GM10266 (cell line): ENCODE data around the gene P3H2.

Source experiments
- DNase-seq: peaks from one replicate; pipeline ENCODE4 v3.0.0; 2012; ENCODE audit errors: extremely low spot score
- CTCF ChIP-seq: IDR thresholded peaks from 2 replicates; pipeline ENCODE4 v1.5.1; 2012; ENCODE audit warnings: mild to moderate bottlenecking, low read depth; ENCODE audit not compliant: control insufficient read depth, insufficient read depth; ENCODE audit errors: missing control alignments

The P3H2 gene

GRCh38 chr3:190064112-190064511 is 56.6 kb downstream of the P3H2 start:
- DNase-seq = no peak
- no peak for TF ChIP-seq CTCF

- DNase-seq = no peak
- TF ChIP-seq CTCF = no peak
Measured at GRCh38 chr3:190063490-190063889, 57.2 kb downstream of the P3H2 start.

- no peak for DNase-seq
- TF ChIP-seq CTCF = no peak
Measured at GRCh38 chr3:190060192-190060775, 60.4 kb downstream of the P3H2 start.

DNA sequence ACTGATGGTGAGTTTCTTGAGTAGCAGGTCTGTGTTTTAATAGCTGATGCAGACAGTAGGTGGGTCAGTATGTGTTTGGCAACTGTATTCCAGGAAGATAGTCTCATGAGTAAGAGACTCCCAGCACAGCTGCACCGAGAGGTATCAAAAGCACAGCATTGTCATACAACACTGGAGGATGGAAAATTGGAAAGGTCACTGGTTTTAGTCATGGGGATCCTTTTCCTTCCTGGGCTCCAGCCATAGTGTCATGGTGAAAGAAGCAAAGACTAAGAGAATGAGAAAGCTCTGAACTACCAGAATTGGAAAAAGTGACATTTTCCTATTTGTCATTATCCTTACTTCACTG is 61.5 kb downstream of the P3H2 start:
- DNase-seq = no peak
- TF ChIP-seq CTCF = no peak

- no peak for DNase-seq
Measured at GRCh38 chr3:190058521-190059241, 62.0 kb downstream of the P3H2 start.

GRCh38 chr3:190056742-190057141 is 64.0 kb downstream of the P3H2 start:
- no peak for TF ChIP-seq CTCF
- no peak for DNase-seq

More at GRCh38 chr3:190058521-190059241, 62.0 kb downstream of the P3H2 start:
- TF ChIP-seq CTCF = no peak

DNA sequence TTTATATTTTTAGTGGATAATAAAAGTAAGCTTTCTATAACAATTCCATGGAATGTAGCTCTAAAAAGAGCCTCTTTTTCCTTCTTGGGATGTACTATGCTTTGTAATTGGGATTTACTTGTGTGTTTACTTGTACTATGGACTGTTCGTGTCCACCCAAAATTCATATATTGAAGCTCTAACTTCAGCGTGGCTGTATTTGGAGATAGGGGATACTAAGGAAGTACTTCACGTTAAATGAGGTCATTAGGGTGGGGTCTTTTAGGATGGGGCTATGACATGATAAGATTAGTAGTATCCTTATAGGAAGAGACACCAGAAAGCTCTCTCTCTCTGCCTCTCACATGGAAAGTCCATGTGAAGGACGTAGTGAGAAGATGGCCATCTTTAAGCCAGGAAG is 64.9 kb downstream of the P3H2 start:
- no peak for DNase-seq
- no peak for TF ChIP-seq CTCF
